ENCODE measurements around the gene SPAG16.

DNA sequence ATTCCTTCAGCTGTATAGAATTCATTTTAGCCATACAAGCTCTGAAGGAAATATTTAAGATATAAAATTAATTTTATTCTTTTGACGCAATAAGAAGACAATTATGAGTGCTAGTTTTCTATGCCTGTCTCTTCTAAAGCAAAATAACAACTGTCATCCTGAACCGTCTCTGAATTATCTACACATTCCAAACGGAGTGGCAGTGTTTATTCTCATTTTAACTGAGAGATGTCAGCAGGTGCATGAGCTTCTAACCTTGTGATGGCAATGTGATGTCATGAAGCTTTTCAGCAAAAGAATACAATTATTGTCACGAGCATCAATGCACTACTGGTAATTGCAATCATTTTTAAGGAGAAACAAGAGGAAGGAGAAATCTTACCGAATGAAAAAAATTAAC is 274.8 kb downstream of the SPAG16 start:
- TF ChIP-seq, protein P1, sequence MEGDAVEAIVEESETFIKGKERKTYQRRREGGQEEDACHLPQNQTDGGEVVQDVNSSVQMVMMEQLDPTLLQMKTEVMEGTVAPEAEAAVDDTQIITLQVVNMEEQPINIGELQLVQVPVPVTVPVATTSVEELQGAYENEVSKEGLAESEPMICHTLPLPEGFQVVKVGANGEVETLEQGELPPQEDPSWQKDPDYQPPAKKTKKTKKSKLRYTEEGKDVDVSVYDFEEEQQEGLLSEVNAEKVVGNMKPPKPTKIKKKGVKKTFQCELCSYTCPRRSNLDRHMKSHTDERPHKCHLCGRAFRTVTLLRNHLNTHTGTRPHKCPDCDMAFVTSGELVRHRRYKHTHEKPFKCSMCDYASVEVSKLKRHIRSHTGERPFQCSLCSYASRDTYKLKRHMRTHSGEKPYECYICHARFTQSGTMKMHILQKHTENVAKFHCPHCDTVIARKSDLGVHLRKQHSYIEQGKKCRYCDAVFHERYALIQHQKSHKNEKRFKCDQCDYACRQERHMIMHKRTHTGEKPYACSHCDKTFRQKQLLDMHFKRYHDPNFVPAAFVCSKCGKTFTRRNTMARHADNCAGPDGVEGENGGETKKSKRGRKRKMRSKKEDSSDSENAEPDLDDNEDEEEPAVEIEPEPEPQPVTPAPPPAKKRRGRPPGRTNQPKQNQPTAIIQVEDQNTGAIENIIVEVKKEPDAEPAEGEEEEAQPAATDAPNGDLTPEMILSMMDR (IDR thresholded peaks at IDR 0.05), result no peak
- no peak for TF ChIP-seq POLR2A (IDR thresholded peaks at IDR 0.05)

Data from testis (tissue), 2 donors.